ENCODE data around the gene TMEM178B.
"Not testable (repeated sequence)": the region's sequence is repeated elsewhere in the genome, so short reads cannot be mapped to it uniquely, and the experiment has no call there.

TMEM178B gene

DNA sequence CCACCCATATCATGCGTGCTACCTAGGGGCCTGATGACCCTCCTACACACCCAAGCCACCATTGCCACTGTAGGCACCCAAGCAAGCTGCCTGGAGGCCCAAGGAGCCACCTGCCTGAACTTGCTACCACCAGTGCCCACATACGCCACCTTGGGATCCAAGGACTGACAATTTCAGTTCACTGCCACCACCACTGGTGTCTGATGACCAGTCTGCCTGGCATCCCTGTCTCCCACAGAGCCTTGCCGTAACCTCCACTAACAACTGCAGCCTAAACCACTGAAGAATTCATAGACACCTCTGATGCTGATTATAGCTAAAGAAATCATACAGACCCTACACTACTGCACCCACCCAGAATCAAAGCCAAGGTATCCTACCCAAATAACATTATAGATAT lies 58.8 kb downstream of the TMEM178B start:
- in situ Hi-C loops (cut with MboI; ENCODE audit: low sequenced_read_pairs) = no loop called here

- in situ Hi-C loops (cut with MboI; ENCODE audit: low sequenced_read_pairs) = no loop called here
These were observed 59.8 kb downstream of the TMEM178B start for GRCh38 chr7:141133646-141134045.

DNA sequence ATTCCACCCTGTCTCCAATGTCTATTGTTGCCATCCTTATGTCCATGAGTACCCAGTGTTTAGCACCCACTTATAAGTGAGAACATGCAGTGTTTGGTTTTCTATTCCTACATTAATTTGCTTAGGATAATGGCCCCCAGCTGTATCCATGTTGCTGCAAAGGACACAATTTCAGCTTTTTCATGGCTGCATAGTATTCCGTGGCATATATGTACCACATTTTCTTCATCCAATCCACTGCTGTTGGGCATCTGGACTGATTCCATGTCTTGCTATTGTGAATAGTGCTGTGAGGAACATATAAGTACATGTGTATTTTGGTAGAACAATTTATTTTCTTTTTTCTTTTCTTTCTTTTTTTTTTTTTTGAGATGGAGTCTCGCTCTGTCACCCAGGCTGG lies 68.2 kb downstream of the TMEM178B start:
- in situ Hi-C loops (cut with MboI; ENCODE audit: low sequenced_read_pairs) = no loop called here

- in situ Hi-C loops (cut with MboI; ENCODE audit: low sequenced_read_pairs) = no loop called here
These were observed 71.2 kb downstream of the TMEM178B start for GRCh38 chr7:141144921-141145629.

DNA sequence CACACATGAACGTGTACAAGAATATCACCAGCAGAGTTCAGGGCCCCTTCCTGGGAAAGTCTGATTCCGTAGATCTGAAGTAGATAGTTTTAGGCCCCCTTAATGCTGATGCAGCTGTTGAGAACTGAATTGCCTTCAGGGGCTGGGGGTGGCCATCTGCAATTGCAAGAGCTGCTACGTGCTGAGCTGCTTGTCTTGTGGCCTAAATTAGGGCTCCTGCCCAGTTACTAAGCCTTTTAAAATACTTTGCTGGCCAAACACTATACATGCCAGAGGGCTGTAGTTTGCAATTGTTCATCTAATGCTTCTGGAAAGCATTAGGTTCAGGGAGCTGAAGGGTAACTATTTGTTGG lies 71.7 kb downstream of the TMEM178B start:
- in situ Hi-C loops (cut with MboI; ENCODE audit: low sequenced_read_pairs) = no loop called here

DNA sequence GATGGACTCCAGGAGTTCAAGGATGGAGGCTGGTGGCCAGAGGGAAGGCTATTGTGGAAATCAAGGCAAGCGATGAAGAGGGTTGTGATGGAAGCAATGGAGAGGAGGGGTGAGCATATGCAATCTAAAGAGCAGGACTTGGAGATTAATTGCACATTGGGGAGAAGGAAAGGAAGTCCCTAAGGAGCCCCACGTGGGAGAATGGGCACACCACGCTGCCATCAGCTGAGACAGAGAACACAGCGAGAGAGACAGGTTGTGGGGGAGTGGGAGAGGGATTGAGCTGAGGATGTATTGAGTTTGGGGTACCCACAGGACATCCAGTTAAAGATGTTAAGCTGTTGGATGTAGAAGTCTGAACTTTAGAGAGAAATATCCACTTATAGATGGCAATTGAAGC lies 73.6 kb downstream of the TMEM178B start:
- in situ Hi-C loops (cut with MboI; ENCODE audit: low sequenced_read_pairs) = no loop called here

DNA sequence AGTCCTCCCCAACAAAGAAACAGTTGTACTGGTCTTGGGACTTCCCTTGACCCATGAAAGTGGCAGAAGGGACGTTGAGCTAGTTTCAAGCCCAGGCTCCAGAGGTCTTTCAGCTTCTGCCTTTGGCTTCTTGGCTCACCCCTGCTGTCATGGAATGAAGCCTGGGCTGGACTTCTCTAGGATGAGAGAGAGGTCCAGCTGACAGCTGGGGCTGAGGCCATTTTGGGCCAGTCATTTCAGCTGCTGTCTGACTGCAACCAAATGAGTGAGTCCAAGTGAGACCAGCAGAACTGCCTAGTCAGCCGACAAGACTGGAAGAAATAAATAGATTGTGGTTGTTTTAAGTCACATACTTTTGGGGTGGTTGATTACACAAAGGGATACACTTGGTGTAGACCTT lies 76.6 kb downstream of the TMEM178B start:
- in situ Hi-C loops (cut with MboI; ENCODE audit: low sequenced_read_pairs) = no loop called here

- in situ Hi-C loops (cut with MboI; ENCODE audit: low sequenced_read_pairs) = no loop called here
These were observed 77.9 kb downstream of the TMEM178B start for GRCh38 chr7:141151746-141152145.

- in situ Hi-C loops (cut with MboI; ENCODE audit: low sequenced_read_pairs) = no loop called here
These were observed 79.4 kb downstream of the TMEM178B start for GRCh38 chr7:141153231-141153630.

DNA sequence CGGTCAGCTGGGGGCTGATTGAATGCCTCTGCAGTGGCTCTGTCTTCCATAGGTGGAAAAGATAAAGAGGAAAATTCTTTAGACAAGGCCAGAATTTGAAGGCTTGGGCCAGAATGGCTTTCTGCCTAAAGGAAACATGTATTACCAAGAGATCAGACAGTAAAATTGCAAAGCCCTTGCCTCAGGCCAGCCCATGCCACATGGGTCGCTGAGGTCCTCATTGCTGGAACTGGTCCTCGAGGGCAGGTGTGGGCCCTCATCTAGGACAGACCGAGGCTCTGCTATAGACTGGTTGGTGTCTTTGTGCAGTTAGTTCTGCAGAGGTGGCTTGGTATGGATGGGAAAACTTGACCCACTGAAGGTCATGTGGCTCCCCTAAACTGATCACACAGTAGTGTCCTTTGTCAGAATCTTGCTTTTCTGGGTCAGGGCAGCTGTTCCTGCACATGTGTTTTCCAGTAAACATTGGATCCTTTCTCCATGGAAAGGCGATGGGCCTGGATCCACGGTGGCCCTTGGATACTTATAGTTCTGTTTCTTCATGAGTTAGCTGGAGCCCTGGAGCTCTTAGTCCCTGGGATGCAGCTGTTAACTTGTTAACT lies 80.4 kb downstream of the TMEM178B start:
- in situ Hi-C loops (cut with MboI; ENCODE audit: low sequenced_read_pairs) = no loop called here

- in situ Hi-C loops (cut with MboI; ENCODE audit: low sequenced_read_pairs) = no loop called here
These were observed 82.5 kb downstream of the TMEM178B start for GRCh38 chr7:141156407-141156806.

DNA sequence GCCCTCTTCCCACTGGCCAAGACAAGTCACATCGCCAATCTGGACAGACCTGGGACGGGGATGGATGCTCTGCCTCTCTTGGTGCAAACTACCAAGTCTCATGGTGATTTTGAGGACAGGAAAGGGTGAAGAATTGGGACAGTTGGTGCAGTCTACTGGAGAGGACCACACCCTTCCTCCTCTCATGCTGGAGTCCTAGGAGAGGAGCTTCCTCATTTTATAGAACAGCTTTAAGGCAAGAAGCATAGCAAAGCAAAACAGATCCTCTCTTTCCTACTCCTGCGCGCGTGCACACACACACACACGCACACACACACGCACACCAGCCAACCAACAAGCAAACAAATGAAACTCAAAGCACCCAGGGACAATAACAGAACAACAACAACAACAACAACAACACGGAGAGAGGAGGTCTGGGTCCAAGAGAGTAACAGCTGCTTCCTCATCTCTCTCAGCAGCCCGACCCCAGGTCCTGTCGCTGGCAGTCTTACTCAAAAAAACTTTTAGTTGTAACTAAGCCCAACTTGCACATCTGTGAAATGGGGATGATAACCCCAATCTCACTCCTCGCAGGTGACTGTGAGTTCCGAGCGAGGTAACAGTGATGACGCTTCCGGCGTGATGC lies 83.4 kb downstream of the TMEM178B start:
- in situ Hi-C loops (cut with MboI; ENCODE audit: low sequenced_read_pairs) = no loop called here

GRCh38 chr7:141158561-141158960 lies 84.7 kb downstream of the TMEM178B start:
- in situ Hi-C loops (cut with MboI; ENCODE audit: low sequenced_read_pairs) = no loop called here

- in situ Hi-C loops (cut with MboI; ENCODE audit: low sequenced_read_pairs) = no loop called here
These were observed 86.5 kb downstream of the TMEM178B start for GRCh38 chr7:141160246-141160860.

DNA sequence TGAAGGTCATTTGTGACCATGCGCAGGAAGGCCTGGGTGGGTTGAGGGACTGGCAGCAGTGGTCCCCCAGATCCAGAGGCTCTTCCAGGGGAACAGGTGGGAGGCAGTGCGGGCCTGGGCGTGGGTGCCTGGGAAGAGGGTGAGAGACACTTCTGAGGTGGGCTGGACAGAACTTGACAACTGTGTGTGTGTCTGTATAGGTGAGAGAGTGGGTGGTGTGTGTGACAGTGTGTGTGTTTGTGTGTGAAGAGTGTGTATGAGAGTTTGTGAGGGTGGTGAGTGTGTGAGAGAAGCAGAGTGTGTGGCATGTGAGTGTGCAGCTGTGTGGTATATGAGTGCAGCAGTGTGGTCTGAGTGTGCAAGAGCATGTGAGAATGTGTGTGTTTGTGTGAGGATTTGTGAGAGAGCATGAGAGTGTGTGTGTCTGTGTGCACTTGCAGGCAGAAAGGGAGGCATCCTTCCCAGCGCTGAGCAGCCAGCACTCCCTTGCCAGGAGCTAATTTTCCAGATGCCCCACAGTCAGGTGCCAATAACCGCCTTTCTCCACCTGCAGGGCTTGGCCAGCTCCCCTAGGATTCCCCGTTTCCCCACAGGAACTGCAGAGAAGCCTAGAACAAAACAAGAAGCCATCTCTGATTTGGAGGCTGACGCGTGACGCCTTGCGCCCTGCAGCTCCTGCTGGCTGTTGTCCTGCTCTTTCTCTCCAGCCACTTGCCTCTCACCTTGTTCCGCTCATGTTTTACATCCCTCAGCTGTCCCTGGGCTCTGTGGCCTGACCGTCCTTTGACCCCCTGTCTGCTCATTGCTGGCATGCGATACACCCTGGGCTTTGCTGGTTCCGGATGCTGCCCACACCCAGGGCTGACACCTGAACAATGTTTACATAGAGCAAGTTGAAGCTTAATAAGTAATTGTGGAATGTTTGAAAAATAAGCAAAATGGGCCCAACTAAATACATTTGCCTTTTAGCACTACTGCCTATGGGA lies 88.0 kb downstream of the TMEM178B start:
- in situ Hi-C loops (cut with MboI; ENCODE audit: low sequenced_read_pairs) = no loop called here

- in situ Hi-C loops (cut with MboI; ENCODE audit: low sequenced_read_pairs) = no loop called here
These were observed 91.7 kb downstream of the TMEM178B start for GRCh38 chr7:141165521-141165920.

GRCh38 chr7:141166926-141167325 lies 93.1 kb downstream of the TMEM178B start:
- in situ Hi-C loops (cut with MboI; ENCODE audit: low sequenced_read_pairs) = no loop called here

- in situ Hi-C loops (cut with MboI; ENCODE audit: low sequenced_read_pairs) = no loop called here
These were observed 93.6 kb downstream of the TMEM178B start for GRCh38 chr7:141167381-141167964.

DNA sequence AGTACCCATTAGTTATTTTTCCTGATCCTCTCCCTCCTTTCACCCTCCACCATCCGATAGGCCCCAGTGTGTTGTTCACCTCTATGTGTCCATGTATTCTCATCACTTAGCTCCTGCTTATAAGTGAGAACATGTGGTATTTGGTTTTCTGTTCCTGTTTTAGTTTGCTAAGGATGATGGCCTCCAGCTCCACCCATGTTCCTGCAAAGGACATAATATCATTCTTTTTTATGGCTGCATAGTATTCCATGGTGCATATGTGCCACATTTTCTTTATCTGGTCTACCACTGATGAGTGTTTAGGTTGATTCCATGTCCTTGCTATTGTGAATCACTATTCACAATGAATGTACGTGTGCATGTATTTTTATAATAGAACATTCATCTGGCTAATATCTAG lies 95.3 kb downstream of the TMEM178B start:
- in situ Hi-C loops (cut with MboI; ENCODE audit: low sequenced_read_pairs) = not testable (repeated sequence)

GRCh38 chr7:141175728-141176127 lies 101.9 kb downstream of the TMEM178B start:
- in situ Hi-C loops (cut with MboI; ENCODE audit: low sequenced_read_pairs) = not testable (repeated sequence)

Measured in hTERT RPE-1 (cell line).